OCI-LY7 (cell line): ENCODE results near the gene DHRS7B.

Experiments used
- CTCF ChIP-seq: fragments of 200-600 bp; sonication (generic); conservative IDR thresholded peaks from 2 replicates; pipeline ENCODE4 v1.5.1; 2014; ENCODE audit warnings: mild to moderate bottlenecking, antibody characterized with exemption, low read length, moderate library complexity, mixed read lengths
- EZH2phosphoT487 ChIP-seq: fragments of 200-600 bp; sonication (generic); IDR thresholded peaks from 2 replicates; pipeline ENCODE4 v1.6.1; 2018; ENCODE audit warnings: low read depth, borderline replicate concordance, mild to moderate bottlenecking, mixed run types, antibody characterized with exemption, low read length, moderate library complexity, mixed read lengths

GRCh38 chr17:21186399-21187187, 59.8 kb downstream of the DHRS7B start:
- TF ChIP-seq EZH2phosphoT487 (no peak), CTCF (no peak)
